MM.1S (cell line): ENCODE measurements around the gene LRRC38.

ENCODE experiments used
- DNase-seq: peaks from one replicate; pipeline ENCODE4 v3.0.0-alpha.2; 2015
- H2AFZ ChIP-seq: fragments of 300-600 bp; sonication (generic); 2 replicates; pipeline ENCODE4 v1.6.0; 2016; ENCODE audit warnings: antibody characterized with exemption, low read length
- H3F3A ChIP-seq: fragments of 300-600 bp; sonication (generic); 2 replicates; pipeline ENCODE4 v1.6.1; 2016; ENCODE audit warnings: mild to moderate bottlenecking, antibody characterized with exemption, low read length, moderate library complexity, mixed read lengths; ENCODE audit not compliant: insufficient read depth
- H3K27ac ChIP-seq: fragments of 300-600 bp; sonication (generic); 2 replicates; pipeline ENCODE4 v1.5.1; 2016; ENCODE audit warnings: mild to moderate bottlenecking, low read length
- H3K27me3 ChIP-seq: fragments of 300-600 bp; sonication (generic); replicated peaks from 2 replicates; pipeline ENCODE4 v1.6.0; 2016; ENCODE audit warnings: low read length; ENCODE audit not compliant: insufficient read depth
- H3K36me3 ChIP-seq: fragments of 300-600 bp; sonication (generic); replicated peaks from 2 replicates; pipeline ENCODE4 v1.6.1; 2016; ENCODE audit warnings: mild to moderate bottlenecking, low read length, mixed read lengths; ENCODE audit not compliant: insufficient read depth
- H3K4me1 ChIP-seq: fragments of 300-600 bp; sonication (generic); 2 replicates; pipeline ENCODE4 v1.6.1; 2016; ENCODE audit warnings: low read length, mixed read lengths
- H3K4me2 ChIP-seq: fragments of 300-600 bp; sonication (generic); 2 replicates; pipeline ENCODE4 v1.6.0; 2016; ENCODE audit warnings: low read depth, low read length
- H3K4me3 ChIP-seq: fragments of 300-600 bp; sonication (generic); 2 replicates; pipeline ENCODE4 v1.5.1; 2016; ENCODE audit warnings: low read length, mixed read lengths
- H3K79me2 ChIP-seq: fragments of 300-600 bp; sonication (generic); 2 replicates; pipeline ENCODE4 v1.6.1; 2016; ENCODE audit warnings: mixed run types, low read length, mixed read lengths
- H3K9ac ChIP-seq: fragments of 300-600 bp; sonication (generic); 2 replicates; pipeline ENCODE4 v1.6.1; 2016; ENCODE audit warnings: low read length, mixed read lengths
- H3K9me2 ChIP-seq: fragments of 300-600 bp; sonication (generic); replicated peaks from 2 replicates; pipeline ENCODE4 v1.6.1; 2016; ENCODE audit warnings: mild to moderate bottlenecking, low read length, mixed read lengths; ENCODE audit not compliant: insufficient read depth
- H3K9me3 ChIP-seq: fragments of 300-600 bp; sonication (generic); replicated peaks from 2 replicates; pipeline ENCODE4 v1.6.1; 2016; ENCODE audit warnings: mild to moderate bottlenecking, low read length, mixed read lengths; ENCODE audit not compliant: insufficient read depth
- H4K20me1 ChIP-seq: fragments of 300-600 bp; sonication (generic); 2 replicates; pipeline ENCODE4 v1.6.1; 2016; ENCODE audit warnings: mild to moderate bottlenecking, low read length, moderate library complexity, mixed read lengths; ENCODE audit not compliant: insufficient read depth
- EZH2 ChIP-seq: fragments of 300-600 bp; sonication (generic); optimal IDR thresholded peaks from 2 replicates; pipeline ENCODE3; 2017; ENCODE audit warnings: low read depth, mild to moderate bottlenecking, antibody characterized with exemption, low read length, mixed read lengths
- EZH2phosphoT487 ChIP-seq: fragments of 300-600 bp; sonication (generic); IDR thresholded peaks from 2 replicates; pipeline ENCODE4 v1.6.1; 2018; ENCODE audit warnings: antibody characterized with exemption, low read length
- TF ChIP-seq, protein P1 (sequence below): fragments of 300-600 bp; sonication (generic); IDR thresholded peaks from 2 replicates; pipeline ENCODE4 v1.5.1; 2016; ENCODE audit warnings: antibody characterized with exemption, low read length, mixed read lengths

LRRC38 gene

DNA sequence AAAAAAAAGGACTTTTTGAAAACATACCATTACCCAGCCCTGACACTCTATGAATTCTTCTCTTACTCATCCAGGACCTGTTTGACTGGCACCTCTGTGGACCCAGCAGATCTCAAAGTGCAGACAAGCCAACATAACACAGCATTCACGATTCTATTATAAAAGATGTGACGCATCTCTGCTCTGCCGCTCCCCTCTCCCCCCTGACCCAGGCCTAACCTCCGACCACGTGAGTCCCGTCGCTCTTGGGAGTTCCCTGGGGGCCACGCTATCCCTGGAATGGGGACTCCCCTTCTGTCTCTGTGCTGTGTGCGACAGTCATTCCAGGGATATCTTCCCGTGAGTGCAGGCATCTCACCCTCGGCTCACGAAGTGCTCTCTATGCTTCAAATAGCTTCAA, 21.1 kb downstream of the LRRC38 start:
- Histone ChIP-seq H3K9ac (no peak overlapping the region), H3K27ac (no peak overlapping the region), H3K4me1 (peaks cover 4% of the 10 kb centered on the region; the same call in 1 of the 2 replicates), H4K20me1 (no peaks in the 10 kb centered on the region), H3K79me2 (no peaks in the 10 kb centered on the region), H3K27me3 (no peaks in the 10 kb centered on the region), H3K4me2 (no peak overlapping the region), H3K9me2 (no peaks in the 10 kb centered on the region), H3K9me3 (no peaks in the 10 kb centered on the region), H3F3A (0 out of 2 replicates have a peak, but pooled peaks cover under 1% of the 10 kb centered on the region), H2AFZ (no peak overlapping the region), H3K4me3 (no peak overlapping the region), H3K36me3 (no peaks in the 10 kb centered on the region)
- TF ChIP-seq EZH2 (no peak), EZH2phosphoT487 (no peak)
- TF ChIP-seq, protein P1, sequence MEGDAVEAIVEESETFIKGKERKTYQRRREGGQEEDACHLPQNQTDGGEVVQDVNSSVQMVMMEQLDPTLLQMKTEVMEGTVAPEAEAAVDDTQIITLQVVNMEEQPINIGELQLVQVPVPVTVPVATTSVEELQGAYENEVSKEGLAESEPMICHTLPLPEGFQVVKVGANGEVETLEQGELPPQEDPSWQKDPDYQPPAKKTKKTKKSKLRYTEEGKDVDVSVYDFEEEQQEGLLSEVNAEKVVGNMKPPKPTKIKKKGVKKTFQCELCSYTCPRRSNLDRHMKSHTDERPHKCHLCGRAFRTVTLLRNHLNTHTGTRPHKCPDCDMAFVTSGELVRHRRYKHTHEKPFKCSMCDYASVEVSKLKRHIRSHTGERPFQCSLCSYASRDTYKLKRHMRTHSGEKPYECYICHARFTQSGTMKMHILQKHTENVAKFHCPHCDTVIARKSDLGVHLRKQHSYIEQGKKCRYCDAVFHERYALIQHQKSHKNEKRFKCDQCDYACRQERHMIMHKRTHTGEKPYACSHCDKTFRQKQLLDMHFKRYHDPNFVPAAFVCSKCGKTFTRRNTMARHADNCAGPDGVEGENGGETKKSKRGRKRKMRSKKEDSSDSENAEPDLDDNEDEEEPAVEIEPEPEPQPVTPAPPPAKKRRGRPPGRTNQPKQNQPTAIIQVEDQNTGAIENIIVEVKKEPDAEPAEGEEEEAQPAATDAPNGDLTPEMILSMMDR, result no peak
- DNase-seq, result no peak

DNA sequence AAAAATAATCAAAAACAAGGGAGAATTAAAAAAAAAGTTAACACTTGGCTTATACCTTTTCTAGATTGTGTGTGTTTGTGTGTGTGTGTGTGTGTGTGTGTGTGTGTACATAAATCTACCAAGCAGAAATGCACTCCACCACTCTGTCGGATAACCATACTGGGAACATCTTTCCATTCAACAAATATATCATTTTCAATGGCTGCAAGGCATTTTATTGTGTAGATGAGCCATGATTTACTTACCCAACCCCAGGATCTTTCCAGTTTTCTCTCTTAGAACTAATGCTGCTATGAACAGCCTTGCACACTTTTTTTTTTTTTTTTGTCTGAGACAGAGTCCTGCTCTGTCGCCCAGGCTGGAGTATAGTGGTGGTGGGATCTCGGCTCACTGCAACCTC, 25.8 kb downstream of the LRRC38 start:
- DNase-seq, result no peak
- no peak for TF ChIP-seq EZH2
- no peak for TF ChIP-seq EZH2phosphoT487
- TF ChIP-seq, protein P1, result no peak
- no peaks in the 10 kb centered on the region for H4K20me1 ChIP-seq
- no peaks in the 10 kb centered on the region for H3K36me3 ChIP-seq
- no peaks in the 10 kb centered on the region for H3K79me2 ChIP-seq
- no peak overlapping the region; the same call in 1 of the 2 replicates for H3K4me3 ChIP-seq
- no peak overlapping the region for H3K9ac ChIP-seq
- no peaks in the 10 kb centered on the region for H3K4me1 ChIP-seq
- no peaks in the 10 kb centered on the region for H3F3A ChIP-seq
- H3K9me3 ChIP-seq, result no peaks in the 10 kb centered on the region
- H3K9me2 ChIP-seq, result no peaks in the 10 kb centered on the region
- H3K27ac ChIP-seq, result peak overlapping the region; percentile 25; the same call in 1 of the 2 replicates
- H3K27me3 ChIP-seq, result no peaks in the 10 kb centered on the region
- H3K4me2 ChIP-seq, result peak overlapping the region; percentile 1; the same call in 1 of the 2 replicates
- no peak overlapping the region for H2AFZ ChIP-seq

DNA sequence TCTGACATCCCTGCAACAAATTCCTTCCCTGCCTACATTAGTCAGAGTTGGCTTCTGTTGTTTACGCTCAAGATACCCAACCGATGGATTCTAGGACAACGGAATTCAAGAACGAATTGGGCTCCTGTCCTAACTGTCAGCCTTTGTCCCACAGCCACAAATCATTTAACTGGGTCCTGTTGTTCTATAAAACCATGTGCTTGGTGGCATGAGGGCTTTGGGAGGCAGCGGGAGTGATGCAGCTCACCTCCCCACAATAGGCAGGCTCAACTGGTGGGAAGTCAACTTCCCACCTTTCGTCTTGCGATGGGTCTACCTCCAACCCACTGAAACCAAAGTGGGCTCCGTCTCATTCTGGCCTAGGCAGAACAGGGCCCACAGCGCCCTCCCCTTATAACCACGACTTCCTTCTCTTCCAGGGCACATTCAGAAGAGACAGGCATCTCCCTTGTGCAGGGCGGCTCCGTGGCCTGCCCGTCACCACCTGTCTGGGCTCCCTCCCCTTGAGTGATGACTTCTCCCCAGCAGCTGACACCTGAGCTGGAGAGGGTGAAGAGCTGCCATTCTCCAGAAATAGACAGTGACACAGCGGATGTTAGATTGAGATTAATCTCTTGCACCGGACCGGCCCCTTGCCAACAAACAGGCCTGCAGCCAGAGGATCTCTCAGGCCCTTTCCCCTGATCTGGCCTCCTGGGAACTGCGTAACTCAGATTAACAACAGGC, 26.5 kb downstream of the LRRC38 start:
- Histone ChIP-seq H3K4me1 (no peaks in the 10 kb centered on the region), H3K9me2 (no peaks in the 10 kb centered on the region), H3K27me3 (no peaks in the 10 kb centered on the region), H3K79me2 (no peaks in the 10 kb centered on the region), H3K4me3 (no peak overlapping the region; the same call in 1 of the 2 replicates), H3F3A (no peaks in the 10 kb centered on the region), H3K9me3 (no peaks in the 10 kb centered on the region), H4K20me1 (no peaks in the 10 kb centered on the region), H3K9ac (no peak overlapping the region), H3K27ac (peak overlapping the region; percentile 25; the same call in 1 of the 2 replicates), H2AFZ (no peak overlapping the region), H3K4me2 (peak overlapping the region; percentile 1; the same call in 1 of the 2 replicates), H3K36me3 (no peaks in the 10 kb centered on the region)
- TF ChIP-seq EZH2phosphoT487, result no peak
- TF ChIP-seq, protein P1, result no peak
- peak; percentile 42 for DNase-seq
